CD4-positive, alpha-beta T cell treated with Interleukin-2 at 100 ng/mL for 4 hours (primary cell): Measurements from ENCODE around the gene HLCS.

Experiments used
- DNase-seq: peaks from one replicate; pipeline ENCODE4 v3.0.0-alpha.2; 2020; ENCODE audit warnings: low spot score

The HLCS gene

GRCh38 chr21:36985751-36986594 is 19.5 kb upstream of the HLCS start:
- DNase-seq: peak; percentile 35

GRCh38 chr21:36981977-36982700 is 15.7 kb upstream of the HLCS start:
- no peak for DNase-seq

- DNase-seq: no peak
These were observed 14.6 kb upstream of the HLCS start for GRCh38 chr21:36981049-36981391.

- DNase-seq: no peak
These were observed 14.0 kb upstream of the HLCS start for GRCh38 chr21:36980280-36981048.

- DNase-seq: peak; percentile 58
These were observed 10.6 kb upstream of the HLCS start for GRCh38 chr21:36976882-36977651.

- no peak for DNase-seq
These were observed 9.9 kb upstream of the HLCS start for GRCh38 chr21:36976228-36976861.

- no peak for DNase-seq
These were observed 8.4 kb upstream of the HLCS start for GRCh38 chr21:36974851-36975192.

- DNase-seq: no peak
These were observed 7.7 kb upstream of the HLCS start for GRCh38 chr21:36973986-36974850.

- no peak for DNase-seq
These were observed 2.5 kb upstream of the HLCS start for GRCh38 chr21:36968976-36969375.

GRCh38 chr21:36968414-36968813 is 1.9 kb upstream of the HLCS start:
- no peak for DNase-seq

- DNase-seq: peak; percentile 2
These were observed 626 bp upstream of the HLCS start for GRCh38 chr21:36966821-36967768.

GRCh38 chr21:36965720-36966065 is 776 bp downstream of the HLCS start:
- no peak for DNase-seq

GRCh38 chr21:36964827-36965719 is 1.4 kb downstream of the HLCS start:
- DNase-seq: no peak

GRCh38 chr21:36964398-36964797 is 2.1 kb downstream of the HLCS start:
- DNase-seq: no peak

- DNase-seq: no peak
These were observed 4.2 kb downstream of the HLCS start for GRCh38 chr21:36962098-36962780.

GRCh38 chr21:36960676-36961284 is 5.7 kb downstream of the HLCS start:
- no peak for DNase-seq

GRCh38 chr21:36959020-36959835 is 7.2 kb downstream of the HLCS start:
- no peak for DNase-seq
